Fibroblast of mammary gland (primary cell): ENCODE measurements around the gene CREM.

ENCODE experiments used
- DNase-seq: peaks from one replicate; pipeline ENCODE4 v3.0.0-alpha.2; 2010; ENCODE audit warnings: low read depth
- H3K4me3 ChIP-seq: 2 replicates; pipeline ENCODE4 v1.5.1; 2011; ENCODE audit warnings: low read depth, mild to moderate bottlenecking, low read length, moderate library complexity; ENCODE audit not compliant: control insufficient read depth
- CTCF ChIP-seq: conservative IDR thresholded peaks from 2 replicates; pipeline ENCODE4 v1.5.1; 2011; ENCODE audit warnings: low read depth, low read length, inconsistent platforms; ENCODE audit not compliant: control insufficient read depth, insufficient read depth

Gene CREM

GRCh38 chr10:35124540-35124939, 2.1 kb upstream of the CREM start:
- no peak for TF ChIP-seq CTCF
- no peak for DNase-seq
- H3K4me3 ChIP-seq: no peak overlapping the region

GRCh38 chr10:35126062-35126529, 550 bp upstream of the CREM start:
- no peak for TF ChIP-seq CTCF
- no peak for DNase-seq
- peak overlapping the region; percentile 57 for H3K4me3 ChIP-seq

GRCh38 chr10:35127289-35127891, 744 bp downstream of the CREM start:
- DNase-seq: peak; percentile 65
- TF ChIP-seq CTCF: no peak
- peak overlapping the region; percentile 84 for H3K4me3 ChIP-seq

GRCh38 chr10:35129185-35129674, 2.6 kb downstream of the CREM start:
- no peak for DNase-seq
- TF ChIP-seq CTCF: no peak
- no peak overlapping the region for H3K4me3 ChIP-seq

- no peak for TF ChIP-seq CTCF
- no peak for DNase-seq
Measured at GRCh38 chr10:35130663-35131062, 4.0 kb downstream of the CREM start.

GRCh38 chr10:35132727-35133126, 6.1 kb downstream of the CREM start:
- no peak for TF ChIP-seq CTCF
- H3K4me3 ChIP-seq: no peak overlapping the region
- DNase-seq: no peak

More at GRCh38 chr10:35130663-35131062, 4.0 kb downstream of the CREM start:
- H3K4me3 ChIP-seq: no peak overlapping the region

GRCh38 chr10:35133586-35133985, 6.9 kb downstream of the CREM start:
- H3K4me3 ChIP-seq: no peak overlapping the region
- no peak for DNase-seq
- no peak for TF ChIP-seq CTCF
